Small intestine (tissue), 7 donors: Measurements from ENCODE around the gene FXR2. TPM values are rescaled to one million over a fixed set of nuclear protein-coding genes. Genes with fewer than 3 reads are reported as not detected.
A peak's percentile ranks its signal among the peaks of the same experiment; 100 is the strongest.

Experiments
- DNase-seq, 2 donors: peaks; one replicate each; pipeline versions ENCODE4 v3.0.0 to v3.0.0-alpha.2; 2013
- FAIRE-seq: peaks from 2 replicates; lab custom pipeline; 2012; peaks lifted over from hg19 to GRCh38; lab: Jason Lieb, UNC
- H3K27ac ChIP-seq, 3 donors: one replicate each; pipeline ENCODE4 v1.5.1; 2013; ENCODE audit warnings: low read length in 2 of 3, mild to moderate bottlenecking in 2 of 3, control low read depth in 1 of 3, inconsistent platforms in 1 of 3, low read depth in 1 of 3, moderate library complexity in 1 of 3
- H3K27me3 ChIP-seq, 3 donors: one replicate each; pipeline ENCODE4 v1.6.1; 2013; ENCODE audit warnings: low read length in 3 of 3, inconsistent platforms in 1 of 3; ENCODE audit not compliant: control insufficient read depth in 3 of 3, insufficient read depth in 3 of 3
- H3K36me3 ChIP-seq, 3 donors: one replicate each; pipeline ENCODE4 v1.6.1; 2013; ENCODE audit warnings: low read length in 3 of 3, inconsistent platforms in 1 of 3, low read depth in 1 of 3, mild to moderate bottlenecking in 1 of 3, moderate library complexity in 1 of 3; ENCODE audit not compliant: control insufficient read depth in 3 of 3, insufficient read depth in 2 of 3
- H3K4me1 ChIP-seq, 3 donors: one replicate each; pipeline ENCODE4 v1.6.1; 2013; ENCODE audit warnings: low read length in 2 of 3, inconsistent platforms in 1 of 3, low read depth in 1 of 3, mild to moderate bottlenecking in 1 of 3, moderate library complexity in 1 of 3; ENCODE audit not compliant: control insufficient read depth in 3 of 3, insufficient read depth in 2 of 3
- H3K4me3 ChIP-seq, 3 donors: one replicate each; pipeline ENCODE4 v1.5.1; 2013; ENCODE audit warnings: low read length in 3 of 3, control low read depth in 1 of 3, inconsistent platforms in 1 of 3, low read depth in 1 of 3, mild to moderate bottlenecking in 1 of 3, moderate library complexity in 1 of 3
- H3K9me3 ChIP-seq, 2 donors: one replicate each; pipeline ENCODE4 v1.6.1; 2013; ENCODE audit warnings: low read depth in 1 of 2, low read length in 1 of 2; ENCODE audit not compliant: control insufficient read depth in 2 of 2, insufficient read depth in 1 of 2
- WGBS, 3 donors: extraction: QIAGEN DNeasy Blood & Tissue Kit; methylation state at CpG; one replicate each; pipeline ENCODE4 v1.1.7; 2013; 5-methylcytosine and 5-hydroxymethylcytosine counted together
- polyA plus RNA-seq, 4 donors: library from polyadenylated mRNA; stranded (reverse) in 3 of 4; unstranded in 1 of 4; fragments of 200-250 nt in 3 of 4; fragments of 120-200 nt in 1 of 4; gene quantifications; one replicate each; pipeline versions ENCODE4 v1.2.1 to v1.2.3, GENCODE V29; 2013
- donor health status: healthy with polysubstance abuse.
- donor health status: control.
- donor health status: control.
- donor health status: Bipolar disorder and iron deficiency.
- donor health status: healthy.

The FXR2 gene
- polyA plus RNA-seq, 4 donors = 25.1 to 41.1 (median 30.9) TPM

DNA sequence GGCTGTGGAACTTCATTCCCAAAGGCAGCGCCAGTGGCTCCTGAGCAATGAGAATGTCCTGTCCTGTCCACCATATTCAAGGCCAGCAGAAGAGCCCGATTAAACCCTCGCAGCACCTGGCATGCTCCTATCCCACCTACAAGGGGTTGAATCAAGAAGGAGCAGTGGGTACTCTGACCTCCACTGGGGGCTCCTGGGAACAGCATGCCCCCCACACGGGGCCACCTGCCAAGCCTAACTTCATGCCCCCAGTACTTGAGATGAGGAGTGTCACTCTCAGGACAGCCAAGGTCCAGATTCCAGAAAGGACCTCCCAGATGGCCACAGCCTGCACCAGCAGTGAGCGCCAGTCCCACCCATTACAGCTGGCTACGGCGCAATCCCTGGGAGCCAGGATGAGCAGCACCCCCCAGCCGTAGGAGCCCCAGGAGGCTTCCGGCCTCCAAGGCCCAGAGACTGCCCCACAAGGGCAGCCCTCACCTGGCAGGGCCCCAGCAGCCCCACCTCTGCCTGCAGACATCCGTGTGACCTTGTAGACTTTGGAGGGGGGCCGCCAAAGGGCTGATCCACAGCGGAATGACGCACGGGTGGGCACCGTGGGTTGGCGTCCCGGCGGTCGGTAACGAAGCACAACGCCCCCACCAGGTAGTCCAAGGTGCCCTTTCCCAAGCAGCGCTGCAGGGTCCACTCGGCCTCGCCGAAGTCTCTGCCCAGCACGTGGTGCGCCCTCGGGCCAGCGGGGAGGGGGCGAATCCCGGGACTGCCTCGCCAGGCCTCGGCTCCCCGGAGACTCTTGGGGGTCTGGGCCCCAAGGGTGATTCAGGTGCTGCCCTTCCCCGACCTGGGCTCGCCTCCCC is 32.1 kb downstream of the FXR2 start:
- peaks cover 0 to 6% of the 10 kb centered on the region in 2 donors for H3K9me3 ChIP-seq
- no peaks in the 10 kb centered on the region for H3K27me3 ChIP-seq
- 86 to 88% (median 87%) methylated on average over 31 to 36 of the region's 36 CpGs for WGBS, 3 donors
- H3K36me3 ChIP-seq = peaks cover 3 to 77% (median 8%) of the 10 kb centered on the region in 3 donors
- peak overlapping the region in 2 of 3 donors; percentile 53 to 78 for H3K4me3 ChIP-seq
- DNase-seq = peak in 1 of 2 donors; percentile 39
- peaks cover 3 to 56% (median 11%) of the 10 kb centered on the region in 3 donors for H3K4me1 ChIP-seq
- peak overlapping the region; percentile 83 to 98 (median 89) for H3K27ac ChIP-seq
- FAIRE-seq = no peak

DNA sequence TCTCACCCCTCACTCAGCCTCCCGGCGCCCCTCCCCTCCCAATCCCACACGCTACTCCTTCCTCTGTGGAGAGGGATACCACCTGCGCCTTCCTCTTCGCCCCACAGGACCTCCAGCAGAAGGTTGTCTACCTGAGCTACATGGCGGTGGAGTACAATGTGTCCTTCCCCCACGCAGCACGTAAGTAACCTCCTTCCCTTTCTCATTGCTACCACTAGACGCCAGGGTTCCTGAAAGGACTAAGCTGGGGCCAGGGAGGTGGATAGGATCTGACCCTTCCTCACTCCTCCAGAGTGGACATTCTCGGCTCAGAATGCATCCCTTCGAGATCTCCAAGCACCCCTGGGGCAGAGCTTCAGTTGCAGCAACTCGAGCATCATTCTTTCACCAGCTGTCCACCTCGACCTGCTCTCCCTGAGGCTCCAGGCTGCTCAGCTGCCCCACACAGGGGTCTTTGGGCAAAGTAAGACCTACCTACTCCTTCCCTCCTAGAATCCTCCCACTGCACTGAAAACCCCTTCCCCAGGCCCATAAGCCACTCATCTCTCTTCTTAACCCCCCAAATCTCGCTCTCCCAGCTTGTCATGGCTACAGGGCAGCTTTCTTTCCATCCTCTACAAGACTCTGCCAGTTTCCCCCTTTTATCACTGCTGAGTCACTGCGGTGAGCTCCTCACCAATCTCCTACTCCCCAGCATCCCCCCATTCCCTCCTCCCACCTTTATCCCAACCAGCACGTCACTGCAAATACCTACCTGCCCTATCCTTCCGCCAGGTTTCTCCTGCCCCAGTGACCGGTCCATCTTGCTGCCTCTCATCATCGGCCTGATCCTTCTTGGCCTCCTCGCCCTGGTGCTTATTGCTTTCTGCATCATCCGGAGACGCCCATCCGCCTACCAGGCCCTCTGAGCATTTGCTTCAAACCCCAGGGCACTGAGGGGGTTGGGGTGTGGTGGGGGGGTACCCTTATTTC is 33.8 kb downstream of the FXR2 start:
- WGBS, 3 donors = 66 to 79% (median 71%) methylated on average over 23 of the region's 23 CpGs
- DNase-seq = peak in 1 of 2 donors; percentile 26
- FAIRE-seq = no peak
- peaks cover 0 to 6% of the 10 kb centered on the region in 2 donors for H3K9me3 ChIP-seq
- no peaks in the 10 kb centered on the region for H3K27me3 ChIP-seq
- H3K36me3 ChIP-seq = peaks cover 10 to 78% (median 19%) of the 10 kb centered on the region in 3 donors
- peak overlapping the region; percentile 95 to 97 (median 97) for H3K27ac ChIP-seq
- peaks cover 3 to 60% (median 11%) of the 10 kb centered on the region in 3 donors for H3K4me1 ChIP-seq
- H3K4me3 ChIP-seq = peak overlapping the region in 2 of 3 donors; percentile 67 to 69

DNA sequence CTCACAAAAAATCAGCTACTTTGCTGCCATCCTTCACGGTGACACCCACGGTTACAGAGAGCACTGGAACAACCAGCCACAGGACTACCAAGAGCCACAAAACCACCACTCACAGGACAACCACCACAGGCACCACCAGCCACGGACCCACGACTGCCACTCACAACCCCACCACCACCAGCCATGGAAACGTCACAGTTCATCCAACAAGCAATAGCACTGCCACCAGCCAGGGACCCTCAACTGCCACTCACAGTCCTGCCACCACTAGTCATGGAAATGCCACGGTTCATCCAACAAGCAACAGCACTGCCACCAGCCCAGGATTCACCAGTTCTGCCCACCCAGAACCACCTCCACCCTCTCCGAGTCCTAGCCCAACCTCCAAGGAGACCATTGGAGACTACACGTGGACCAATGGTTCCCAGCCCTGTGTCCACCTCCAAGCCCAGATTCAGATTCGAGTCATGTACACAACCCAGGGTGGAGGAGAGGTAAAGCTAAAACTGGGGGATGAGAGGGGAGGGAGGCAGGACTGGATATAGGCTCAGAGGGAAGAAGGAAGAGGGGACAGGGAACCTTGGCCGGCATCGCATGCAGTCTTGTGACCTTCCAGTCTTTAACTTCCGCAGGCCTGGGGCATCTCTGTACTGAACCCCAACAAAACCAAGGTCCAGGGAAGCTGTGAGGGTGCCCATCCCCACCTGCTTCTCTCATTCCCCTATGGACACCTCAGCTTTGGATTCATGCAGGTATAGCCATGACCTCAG is 34.7 kb downstream of the FXR2 start:
- peaks cover 10 to 78% (median 19%) of the 10 kb centered on the region in 3 donors for H3K36me3 ChIP-seq
- WGBS, 3 donors = 28 to 54% (median 35%) methylated on average over 12 of the region's 12 CpGs
- peak overlapping the region; percentile 95 to 97 (median 97) for H3K27ac ChIP-seq
- FAIRE-seq (no peak), DNase-seq (peak; percentile 27 to 49)
- H3K9me3 ChIP-seq = peaks cover 0 to 6% of the 10 kb centered on the region in 2 donors
- H3K4me1 ChIP-seq = peaks cover 3 to 66% (median 18%) of the 10 kb centered on the region in 3 donors
- H3K4me3 ChIP-seq = peak overlapping the region in 2 of 3 donors; percentile 67 to 69
- H3K27me3 ChIP-seq = no peaks in the 10 kb centered on the region

DNA sequence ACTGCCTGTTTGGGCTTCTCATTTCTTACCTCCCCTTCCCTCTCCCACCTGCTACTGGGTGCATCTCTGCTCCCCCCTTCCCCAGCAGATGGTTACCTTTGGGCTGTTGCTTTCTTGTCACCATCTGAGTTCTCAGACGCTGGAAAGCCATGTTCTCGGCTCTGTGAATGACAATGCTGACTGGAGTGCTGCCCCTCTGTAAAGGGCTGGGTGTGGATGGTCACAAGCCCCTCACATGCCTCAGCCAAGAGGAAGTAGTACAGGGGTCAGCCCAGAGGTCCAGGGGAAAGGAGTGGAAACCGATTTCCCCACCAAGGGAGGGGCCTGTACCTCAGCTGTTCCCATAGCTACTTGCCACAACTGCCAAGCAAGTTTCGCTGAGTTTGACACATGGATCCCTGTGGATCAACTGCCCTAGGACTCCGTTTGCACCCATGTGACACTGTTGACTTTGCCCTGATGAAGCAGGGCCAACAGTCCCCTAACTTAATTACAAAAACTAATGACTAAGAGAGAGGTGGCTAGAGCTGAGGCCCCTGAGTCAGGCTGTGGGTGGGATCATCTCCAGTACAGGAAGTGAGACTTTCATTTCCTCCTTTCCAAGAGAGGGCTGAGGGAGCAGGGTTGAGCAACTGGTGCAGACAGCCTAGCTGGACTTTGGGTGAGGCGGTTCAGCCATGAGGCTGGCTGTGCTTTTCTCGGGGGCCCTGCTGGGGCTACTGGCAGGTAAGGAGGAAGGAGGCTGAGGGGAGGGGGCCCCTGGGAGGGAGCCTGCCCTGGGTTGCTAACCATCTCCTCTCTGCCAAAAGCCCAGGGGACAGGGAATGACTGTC is 35.5 kb downstream of the FXR2 start, which contains the start of gene CD68:
TSS of gene CD68 (plus strand) at position 638 of the 833 bp plus-strand sequence. CDS start at position 678, 40 bp downstream.
- no peak for FAIRE-seq
- peak within 1 kb of the TSS; percentile 95 to 97 (median 97) for H3K27ac ChIP-seq
- peaks cover 3 to 71% (median 16%) of the 10 kb centered on the region in 3 donors for H3K4me1 ChIP-seq
- WGBS, 3 donors = 3 to 10% (median 9%) methylated on average over 6 to 7 of the region's 7 CpGs
- peaks cover 13 to 86% (median 19%) of the 10 kb centered on the region in 3 donors for H3K36me3 ChIP-seq
- no peaks in the 10 kb centered on the region for H3K27me3 ChIP-seq
- peak; percentile 96 to 98 for DNase-seq
- H3K9me3 ChIP-seq = peaks cover 0 to 6% of the 10 kb centered on the region in 2 donors
- H3K4me3 ChIP-seq = peak within 1 kb of the TSS in 2 of 3 donors; percentile 67 to 69

DNA sequence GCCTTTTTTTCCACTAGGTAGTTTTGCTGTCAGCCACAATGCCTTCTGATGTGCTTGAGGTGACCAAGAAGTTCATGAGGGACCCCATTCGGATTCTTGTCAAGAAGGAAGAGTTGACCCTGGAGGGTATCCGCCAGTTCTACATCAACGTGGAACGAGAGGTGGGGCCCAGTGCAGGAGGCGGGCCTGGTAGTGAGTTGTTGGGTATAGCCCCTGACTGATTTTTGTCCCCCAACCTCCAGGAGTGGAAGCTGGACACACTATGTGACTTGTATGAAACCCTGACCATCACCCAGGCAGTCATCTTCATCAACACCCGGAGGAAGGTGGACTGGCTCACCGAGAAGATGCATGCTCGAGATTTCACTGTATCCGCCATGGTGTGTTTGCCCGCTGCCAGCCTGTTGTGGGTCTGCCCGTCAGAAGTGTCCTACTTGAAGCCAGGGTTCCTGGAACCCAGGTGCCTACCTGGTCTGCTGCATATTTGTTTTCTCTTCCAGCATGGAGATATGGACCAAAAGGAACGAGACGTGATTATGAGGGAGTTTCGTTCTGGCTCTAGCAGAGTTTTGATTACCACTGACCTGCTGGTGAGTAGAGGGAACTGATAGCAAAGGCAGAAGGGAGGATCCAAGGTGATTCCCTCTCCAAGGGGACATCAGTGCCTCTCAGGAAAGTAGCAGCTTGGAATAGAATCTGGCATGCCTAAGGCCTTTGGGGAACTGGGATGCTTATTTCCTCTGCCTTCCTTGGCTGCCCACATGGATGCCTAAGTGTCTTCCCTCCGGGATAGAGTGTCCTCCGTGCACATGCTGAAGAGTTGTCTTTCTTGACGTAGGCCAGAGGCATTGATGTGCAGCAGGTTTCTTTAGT is 37.1 kb downstream of the FXR2 start:
- DNase-seq (no peak), FAIRE-seq (no peak)
- Histone ChIP-seq H3K36me3 (peaks cover 14 to 93% (median 19%) of the 10 kb centered on the region in 3 donors), H3K4me3 (no peak overlapping the region), H3K9me3 (no peaks in the 10 kb centered on the region), H3K27me3 (no peaks in the 10 kb centered on the region), H3K4me1 (peaks cover 3 to 65% (median 9%) of the 10 kb centered on the region in 3 donors), H3K27ac (peak overlapping the region; percentile 19 to 97 (median 38))
- WGBS, 3 donors = 71 to 73% (median 71%) methylated on average over 17 of the region's 17 CpGs

DNA sequence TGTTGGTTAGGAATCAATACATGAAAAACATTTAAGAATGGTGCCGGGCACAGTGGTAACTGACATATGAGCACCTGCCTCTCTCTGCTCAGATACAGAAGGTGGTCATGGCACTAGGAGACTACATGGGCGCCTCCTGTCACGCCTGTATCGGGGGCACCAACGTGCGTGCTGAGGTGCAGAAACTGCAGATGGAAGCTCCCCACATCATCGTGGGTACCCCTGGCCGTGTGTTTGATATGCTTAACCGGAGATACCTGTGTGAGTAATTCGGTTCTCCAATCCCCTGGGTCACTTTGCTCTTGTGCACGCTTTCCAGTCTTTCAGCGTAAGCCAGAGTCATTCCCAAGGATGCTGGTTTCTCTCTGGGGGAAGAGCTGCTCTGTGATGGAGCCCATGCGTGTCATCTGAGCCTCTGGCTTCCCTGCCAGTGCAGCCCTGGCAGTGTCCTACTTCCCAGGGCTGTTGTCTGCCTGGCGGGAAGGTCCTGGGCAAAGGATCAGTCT is 38.2 kb downstream of the FXR2 start:
- peaks cover 3 to 62% (median 9%) of the 10 kb centered on the region in 3 donors for H3K4me1 ChIP-seq
- peak overlapping the region in 2 of 3 donors; percentile 42 to 97 for H3K27ac ChIP-seq
- H3K9me3 ChIP-seq = no peaks in the 10 kb centered on the region
- no peaks in the 10 kb centered on the region for H3K27me3 ChIP-seq
- FAIRE-seq = no peak
- H3K4me3 ChIP-seq = no peak overlapping the region
- WGBS, 3 donors = 72 to 76% (median 76%) methylated on average over 14 of the region's 14 CpGs
- peaks cover 14 to 87% (median 19%) of the 10 kb centered on the region in 3 donors for H3K36me3 ChIP-seq
- DNase-seq = no peak
